K562 (cell line): ENCODE measurements around the gene USP31. TPM values are rescaled to one million over a fixed set of nuclear protein-coding genes. Genes with fewer than 3 reads are reported as not detected.

Experiments
- ATAC-seq: fragments of 200-7000 bp; cut with Tn5 transposase; 3 replicates; pipeline ENCODE4 v1.9.1; 2020; ENCODE audit warnings: moderate library complexity
- BruUV-seq: library from RNA; stranded (reverse); fragments of 400-500 nt; replicated peaks from 2 replicates; lab custom pipeline; 2021; lab: Mats Ljungman, UMichigan
- CTCF ChIA-PET: fragments of 300-600 bp; formaldehyde crosslinking; extraction: SDS; loops from one replicate; lab custom pipeline; 2021; ENCODE audit warnings: low intra/inter-chr PET ratio; lab: Yijun Ruan, JAX
- POLR2A ChIA-PET: fragments of 300-600, 350-650 bp; sonication (Branson Sonifier 250); formaldehyde crosslinking; extraction: SDS; loops from one replicate; lab custom pipeline; 2021; ENCODE audit warnings: antibody characterized with exemption, inconsistent platforms; lab: Yijun Ruan, JAX
- DNase-seq, 4 experiments: peaks; one replicate each; pipeline versions ENCODE4 v3.0.0 to v3.0.0-alpha.2; 2011 to 2018; ENCODE audit warnings: low spot score in 3 of 4, mixed read lengths in 3 of 4; ENCODE audit errors: extremely low read depth in 1 of 4
- FAIRE-seq: peaks from 2 replicates; lab custom pipeline; 2011; peaks lifted over from hg19 to GRCh38; lab: Jason Lieb, UNC
- H2AFZ ChIP-seq: 2 replicates; pipeline ENCODE4 v1.6.0; 2011; ENCODE audit warnings: low read depth, low read length, control low read depth, inconsistent platforms
- H3K27ac ChIP-seq: fragments of 200-600 bp; 3 replicates; pipeline ENCODE4 v1.8.0; 2011; ENCODE audit warnings: low read depth, mild to moderate bottlenecking, control low read depth, inconsistent platforms, low read length, moderate library complexity, mixed read lengths; ENCODE audit errors: extremely low read depth
- H3K27me3 ChIP-seq, 2 experiments: fragments of 300-600 bp in 1 of 2; 2 replicates in 1 of 2; 3 replicates in 1 of 2; pipeline versions ENCODE4 v1.6.0 to v1.8.0; 2011; ENCODE audit warnings: inconsistent platforms in 2 of 2, low read length in 2 of 2, mild to moderate bottlenecking in 1 of 2, mixed read lengths in 1 of 2, moderate library complexity in 1 of 2; ENCODE audit not compliant: control insufficient read depth in 2 of 2, insufficient read depth in 2 of 2
- H3K36me3 ChIP-seq: fragments of 300-600 bp; 3 replicates; pipeline ENCODE4 v1.8.0; 2011; ENCODE audit warnings: mild to moderate bottlenecking, low read length, inconsistent platforms; ENCODE audit not compliant: control insufficient read depth, insufficient read depth
- H3K4me1 ChIP-seq, 2 experiments: fragments of 200-600 bp in 1 of 2; replicated peaks in 1 of 2; 2 replicates in 1 of 2; 3 replicates in 1 of 2; pipeline versions ENCODE4 v1.5.1 to v1.8.0; 2011; ENCODE audit warnings: inconsistent platforms in 2 of 2, low read length in 2 of 2, mild to moderate bottlenecking in 1 of 2, mixed read lengths in 1 of 2, moderate library complexity in 1 of 2; ENCODE audit not compliant: control insufficient read depth in 2 of 2, insufficient read depth in 2 of 2
- H3K4me2 ChIP-seq: 2 replicates; pipeline ENCODE4 v1.6.1; 2011; ENCODE audit warnings: low read length, control low read depth, inconsistent platforms, mixed read lengths; ENCODE audit not compliant: insufficient read depth
- H3K4me3 ChIP-seq: fragments of 200-600 bp; sonication (generic), shearing (Covaris generic); 2 replicates; pipeline ENCODE4 v1.5.1; 2016; ENCODE audit warnings: control low read depth, inconsistent platforms
- H3K79me2 ChIP-seq: fragments of 200-600 bp; 3 replicates; pipeline ENCODE4 v1.8.0; 2011; ENCODE audit warnings: low read length, inconsistent platforms; ENCODE audit not compliant: control insufficient read depth, insufficient read depth
- H3K9ac ChIP-seq, 2 experiments: 2 replicates each; pipeline versions ENCODE4 v1.6.0 to v1.6.1; 2011; ENCODE audit warnings: low read depth in 2 of 2, low read length in 2 of 2, control low read depth in 1 of 2, inconsistent platforms in 1 of 2, mild to moderate bottlenecking in 1 of 2, mixed read lengths in 1 of 2; ENCODE audit not compliant: insufficient read depth in 1 of 2
- H3K9me1 ChIP-seq: one replicate; pipeline ENCODE4 v1.6.0; 2011; ENCODE audit warnings: inconsistent platforms, mild to moderate bottlenecking, low read length, moderate library complexity; ENCODE audit not compliant: control insufficient read depth, insufficient read depth
- H3K9me3 ChIP-seq: replicated peaks from 2 replicates; pipeline ENCODE4 v1.5.1; 2011; ENCODE audit warnings: low read depth, low read length, inconsistent platforms; ENCODE audit not compliant: control insufficient read depth, insufficient read depth
- H4K20me1 ChIP-seq: replicated peaks from 2 replicates; pipeline ENCODE4 v1.6.1; 2011; ENCODE audit warnings: low read length, inconsistent platforms, mixed read lengths; ENCODE audit not compliant: control insufficient read depth, insufficient read depth
- C11orf30 ChIP-seq: fragments of 450-650 bp; IDR thresholded peaks from 2 replicates; pipeline ENCODE4 v1.6.1; 2016; ENCODE audit warnings: low read depth, mild to moderate bottlenecking
- CBX5 ChIP-seq: IDR thresholded peaks from 2 replicates; pipeline ENCODE4 v1.6.1; 2014; ENCODE audit warnings: low read depth, borderline replicate concordance
- CHAMP1 ChIP-seq: fragments of 450-650 bp; IDR thresholded peaks from 2 replicates; pipeline ENCODE4 v1.6.1; 2016; ENCODE audit warnings: mild to moderate bottlenecking
- FOXA1 ChIP-seq: fragments of 450-650 bp; IDR thresholded peaks from 2 replicates; pipeline ENCODE4 v1.6.1; 2016; ENCODE audit warnings: mild to moderate bottlenecking, borderline replicate concordance
- HBP1 ChIP-seq: fragments of 450-650 bp; formaldehyde crosslinking; IDR thresholded peaks from 2 replicates; pipeline ENCODE4 v1.4.0; 2022; ENCODE audit warnings: missing genetic modification characterization
- HSF4 ChIP-seq: fragments of 250-450 bp; sonication (Bioruptor Pico); IDR thresholded peaks from 2 replicates; pipeline ENCODE4 v2.1.2; 2022; ENCODE audit warnings: mild to moderate bottlenecking, moderate library complexity, borderline replicate concordance
- MTA2 ChIP-seq: fragments of 450-650 bp; IDR thresholded peaks from 2 replicates; pipeline ENCODE4 v1.6.1; 2016; ENCODE audit warnings: low read depth
- NR3C1 ChIP-seq: sonication (generic); formaldehyde crosslinking; IDR thresholded peaks from 2 replicates; pipeline ENCODE4 v1.8.1; 2022; ENCODE audit warnings: missing genetic modification reagents
- RBM25 ChIP-seq: fragments of 200-400 bp; formaldehyde crosslinking; IDR thresholded peaks from 2 replicates; pipeline ENCODE4 v1.6.1; 2018; ENCODE audit warnings: low read length, low read depth, moderate library complexity; ENCODE audit not compliant: severe bottlenecking
- SAP30 ChIP-seq: fragments of 200-600 bp; sonication (generic); IDR thresholded peaks from 2 replicates; pipeline ENCODE4 v1.6.1; 2012; ENCODE audit warnings: borderline replicate concordance, low read depth, mild to moderate bottlenecking, moderate library complexity, low read length, control low read depth, inconsistent platforms; ENCODE audit not compliant: insufficient read depth, poor library complexity, severe bottlenecking
- ZSCAN29 ChIP-seq: fragments of 450-650 bp; IDR thresholded peaks from 2 replicates; pipeline ENCODE4 v1.6.1; 2017
- WGBS: fragments of 100-300 bp; shearing (Covaris generic); methylation state at CpG from one replicate; pipeline ENCODE4 v1.1.6; 2016; ENCODE audit warnings: low coverage, mixed read lengths; ENCODE audit not compliant: insufficient coverage; ENCODE audit errors: missing lambda C conversion rate; 5-methylcytosine and 5-hydroxymethylcytosine counted together
- in situ Hi-C: fragments of 300-500 bp; cut with MboI; formaldehyde crosslinking; loops from 4 replicates; pipeline ENCODE4 v1.15.0; 2018; ENCODE audit warnings: inconsistent platforms, mixed read lengths
- intact Hi-C: fragments of 100-400 bp; cut with micrococcal nuclease; formaldehyde crosslinking; loops from 2 replicates; pipeline ENCODE4 v1.14.2; 2022
- polyA plus RNA-seq, 8 experiments: library from polyadenylated mRNA; depleted of rRNA in 4 of 8; stranded (reverse) in 5 of 8; unstranded in 3 of 8; fragments of >200 nt; fragmentation: Nextera tagmentation in 2 of 8; fragmentation: Illumina TruSeq in 1 of 8; extraction: Ambion mirVana in 2 of 8; extraction: Trizol in 1 of 8; gene quantifications; 2 replicates each; pipeline versions ENCODE4 v1.2.1 to v1.2.3, GENCODE V29; 2011 to 2014; ENCODE audit warnings: inconsistent platforms in 1 of 8, missing spikeins in 1 of 8
- total RNA-seq, 7 experiments: library from RNA; depleted of rRNA in 6 of 7; stranded (reverse); fragments of >200 nt in 6 of 7; fragmentation: Illumina TruSeq in 2 of 7; extraction: Trizol in 2 of 7; gene quantifications; 2 replicates each; pipeline versions ENCODE4 v1.2.1 to v1.2.3, GENCODE V29; 2011 to 2021; ENCODE audit warnings: low replicate concordance in 1 of 7

USP31 gene
- total and polyA plus RNA-seq, 9 of the 15 experiments (the other 6 are each of a cell fraction or from before 2014, with no cell fraction given), result 0.56 to 4.9 (median 2.9) TPM

DNA sequence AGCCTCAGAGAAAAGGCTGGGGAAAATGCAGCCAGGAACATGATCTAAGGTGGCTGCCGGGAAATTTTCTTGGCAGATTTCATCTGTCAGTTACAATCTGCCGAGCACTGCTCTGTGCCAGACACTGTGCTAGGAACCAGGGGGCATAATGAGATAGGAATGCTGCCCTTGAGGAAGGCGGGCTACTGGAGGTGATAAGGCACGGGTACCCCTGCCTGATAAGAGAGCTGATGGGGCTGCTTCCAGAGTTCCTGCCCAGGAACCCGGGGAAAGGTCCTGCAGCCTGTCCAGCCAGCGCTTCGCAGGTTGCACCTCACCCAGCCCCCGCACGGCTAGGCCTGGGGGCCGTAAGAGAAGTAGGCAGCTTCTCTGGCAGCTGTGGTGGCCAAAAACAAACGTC lies 36.4 kb upstream of the USP31 start (continued):
- TF ChIP-seq CHAMP1 (no peak), FOXA1 (no peak), ZSCAN29 (no peak), HSF4 (no peak), SAP30 (no peak), NR3C1 (no peak), C11orf30 (no peak)
- TF ChIP-seq, all 486 proteins: peak for 0

DNA sequence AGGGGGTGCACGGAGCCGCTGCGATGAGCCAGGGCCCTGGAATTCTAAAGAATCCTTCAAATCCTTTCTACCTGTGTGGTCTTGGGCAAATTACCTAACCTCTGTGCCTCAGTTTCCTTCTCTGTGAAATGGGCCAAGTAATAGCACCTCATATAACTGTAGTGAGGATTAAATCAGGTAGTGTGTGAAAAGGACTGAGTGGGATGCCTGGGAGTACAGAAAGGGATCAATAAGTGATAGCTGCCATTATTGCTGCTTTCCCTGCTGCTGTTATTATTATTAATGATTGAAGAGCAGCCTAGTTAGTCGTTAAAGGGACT lies 34.3 kb upstream of the USP31 start:
- H3K4me1 ChIP-seq, result peaks cover 0 to 13% of the 10 kb centered on the region in 2 experiments; a peak in 2 of 5 replicates
- ATAC-seq, result no peak
- intact Hi-C loops (no loop called here), in situ Hi-C loops (loop anchor here (10.0 kb wide), 1 partner anchor 251 kb away; no protein-coding TSS in a partner anchor)
- peaks cover 3% of the 10 kb centered on the region; the same call in 1 of the 2 replicates for H4K20me1 ChIP-seq
- no peaks in the 10 kb centered on the region for H3K36me3 ChIP-seq
- 8% methylated on average over 4 of the region's 4 CpGs for WGBS
- no peak overlapping the region for H2AFZ ChIP-seq
- no peak overlapping the region for H3K4me2 ChIP-seq
- POLR2A ChIA-PET, result interaction anchor here (0.6 to 1.3 kb wide), 3 partner anchors 9 to 149 kb away, joined by 3 to 4 read pairs (median 3); no protein-coding TSS in a partner anchor
- no peaks in the 10 kb centered on the region for H3K9me1 ChIP-seq
- TF ChIP-seq RBM25 (peak; percentile 45), MTA2 (no peak), HBP1 (CRISPR knock-in tag) (no peak), FOXA1 (no peak), CBX5 (no peak)
- no peak overlapping the region for H3K4me3 ChIP-seq
- H3K27ac ChIP-seq, result no peak overlapping the region
- H3K9me3 ChIP-seq, result no peaks in the 10 kb centered on the region
- peaks cover 20 to 30% of the 10 kb centered on the region in 2 experiments; a peak in 4 of 5 replicates for H3K27me3 ChIP-seq
- no peak overlapping the region for H3K9ac ChIP-seq
- no peak for DNase-seq
- FAIRE-seq, result no peak
- CTCF ChIA-PET, result interaction anchor here (2.3 kb wide), 1 partner anchor 251 kb away, joined by 21 read pairs; no protein-coding TSS in a partner anchor
- H3K79me2 ChIP-seq, result no peaks in the 10 kb centered on the region
- no TSS peak for BruUV-seq
